Fibroblast of mammary gland (primary cell): ENCODE data around the gene VIL1.

ENCODE experiments used
- DNase-seq: peaks from one replicate; pipeline ENCODE4 v3.0.0-alpha.2; 2010; ENCODE audit warnings: low read depth
- H3K4me3 ChIP-seq: 2 replicates; pipeline ENCODE4 v1.5.1; 2011; ENCODE audit warnings: low read depth, mild to moderate bottlenecking, low read length, moderate library complexity; ENCODE audit not compliant: control insufficient read depth
- TF ChIP-seq, protein P1 (sequence below): conservative IDR thresholded peaks from 2 replicates; pipeline ENCODE4 v1.5.1; 2011; ENCODE audit warnings: low read depth, low read length, inconsistent platforms; ENCODE audit not compliant: control insufficient read depth, insufficient read depth

The VIL1 gene

DNA sequence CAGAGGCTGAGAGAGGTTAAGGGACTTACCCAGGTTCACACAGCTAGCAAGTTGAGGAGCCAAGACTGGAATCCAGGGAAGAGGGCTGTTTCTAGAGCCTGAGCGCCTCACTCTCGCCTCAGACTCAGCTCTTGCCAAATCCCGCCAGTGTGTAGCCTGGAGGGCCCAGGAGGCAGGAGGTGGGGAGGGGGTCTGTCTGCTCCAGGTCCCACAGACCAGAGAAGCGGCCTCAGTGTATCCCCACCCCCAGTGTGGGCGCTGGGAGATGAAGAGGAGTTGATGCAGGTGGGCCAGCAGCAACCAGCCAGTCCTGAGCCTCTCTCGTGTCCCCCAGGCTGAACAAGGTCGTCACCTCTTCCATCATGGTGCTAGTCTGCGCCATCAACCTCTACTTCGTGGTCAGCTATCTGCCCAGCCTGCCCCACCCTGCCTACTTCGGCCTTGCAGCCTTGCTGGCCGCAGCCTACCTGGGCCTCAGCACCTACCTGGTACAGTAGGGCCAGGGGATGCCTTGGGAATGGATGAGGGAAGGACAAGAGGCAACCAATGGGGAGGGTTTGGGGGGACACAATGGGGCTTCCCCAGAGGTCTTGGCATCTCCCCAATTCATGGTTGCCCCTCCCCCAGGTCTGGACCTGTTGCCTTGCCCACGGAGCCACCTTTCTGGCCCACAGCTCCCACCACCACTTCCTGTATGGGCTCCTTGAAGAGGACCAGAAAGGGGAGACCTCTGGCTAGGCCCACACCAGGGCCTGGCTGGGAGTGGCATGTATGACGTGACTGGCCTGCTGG, 24.4 kb upstream of the VIL1 start:
- DNase-seq: no peak
- H3K4me3 ChIP-seq: no peak overlapping the region
- TF ChIP-seq, protein P1, sequence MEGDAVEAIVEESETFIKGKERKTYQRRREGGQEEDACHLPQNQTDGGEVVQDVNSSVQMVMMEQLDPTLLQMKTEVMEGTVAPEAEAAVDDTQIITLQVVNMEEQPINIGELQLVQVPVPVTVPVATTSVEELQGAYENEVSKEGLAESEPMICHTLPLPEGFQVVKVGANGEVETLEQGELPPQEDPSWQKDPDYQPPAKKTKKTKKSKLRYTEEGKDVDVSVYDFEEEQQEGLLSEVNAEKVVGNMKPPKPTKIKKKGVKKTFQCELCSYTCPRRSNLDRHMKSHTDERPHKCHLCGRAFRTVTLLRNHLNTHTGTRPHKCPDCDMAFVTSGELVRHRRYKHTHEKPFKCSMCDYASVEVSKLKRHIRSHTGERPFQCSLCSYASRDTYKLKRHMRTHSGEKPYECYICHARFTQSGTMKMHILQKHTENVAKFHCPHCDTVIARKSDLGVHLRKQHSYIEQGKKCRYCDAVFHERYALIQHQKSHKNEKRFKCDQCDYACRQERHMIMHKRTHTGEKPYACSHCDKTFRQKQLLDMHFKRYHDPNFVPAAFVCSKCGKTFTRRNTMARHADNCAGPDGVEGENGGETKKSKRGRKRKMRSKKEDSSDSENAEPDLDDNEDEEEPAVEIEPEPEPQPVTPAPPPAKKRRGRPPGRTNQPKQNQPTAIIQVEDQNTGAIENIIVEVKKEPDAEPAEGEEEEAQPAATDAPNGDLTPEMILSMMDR: no peak

DNA sequence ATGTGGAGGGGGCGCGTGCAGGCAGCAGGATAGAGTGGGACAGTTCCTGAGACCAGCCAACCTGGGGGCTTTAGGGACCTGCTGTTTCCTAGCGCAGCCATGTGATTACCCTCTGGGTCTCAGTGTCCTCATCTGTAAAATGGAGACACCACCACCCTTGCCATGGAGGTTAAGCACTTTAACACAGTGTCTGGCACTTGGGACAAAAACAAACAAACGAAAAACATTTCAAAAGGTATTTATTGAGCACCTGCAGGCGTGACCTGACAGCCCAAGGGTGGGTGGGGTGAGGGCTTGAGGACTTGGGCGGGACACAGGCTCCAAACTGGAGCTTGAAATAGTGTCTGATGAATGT, 23.9 kb upstream of the VIL1 start:
- no peak for DNase-seq
- TF ChIP-seq, protein P1: no peak
- H3K4me3 ChIP-seq: no peak overlapping the region

DNA sequence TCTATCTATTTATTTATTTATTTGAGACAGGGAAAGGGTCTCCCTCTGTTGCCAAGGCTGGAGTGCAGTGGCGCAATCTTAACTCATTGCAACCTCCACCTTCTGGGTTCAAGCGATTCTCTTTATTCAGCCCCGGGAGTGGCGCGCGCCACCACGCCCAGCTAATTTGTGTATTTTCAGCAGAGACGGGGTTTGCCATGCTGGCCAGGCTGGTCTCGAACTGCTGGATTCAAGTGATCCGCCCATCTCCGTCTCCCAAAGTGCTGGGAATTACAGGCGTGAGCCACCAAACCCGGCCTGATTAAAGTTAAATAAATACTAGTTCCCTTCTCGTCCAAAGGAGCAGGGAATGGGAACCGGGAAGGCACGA, 23.5 kb upstream of the VIL1 start:
- TF ChIP-seq, protein P1: no peak
- peak overlapping the region; percentile 79 for H3K4me3 ChIP-seq
- DNase-seq: no peak

DNA sequence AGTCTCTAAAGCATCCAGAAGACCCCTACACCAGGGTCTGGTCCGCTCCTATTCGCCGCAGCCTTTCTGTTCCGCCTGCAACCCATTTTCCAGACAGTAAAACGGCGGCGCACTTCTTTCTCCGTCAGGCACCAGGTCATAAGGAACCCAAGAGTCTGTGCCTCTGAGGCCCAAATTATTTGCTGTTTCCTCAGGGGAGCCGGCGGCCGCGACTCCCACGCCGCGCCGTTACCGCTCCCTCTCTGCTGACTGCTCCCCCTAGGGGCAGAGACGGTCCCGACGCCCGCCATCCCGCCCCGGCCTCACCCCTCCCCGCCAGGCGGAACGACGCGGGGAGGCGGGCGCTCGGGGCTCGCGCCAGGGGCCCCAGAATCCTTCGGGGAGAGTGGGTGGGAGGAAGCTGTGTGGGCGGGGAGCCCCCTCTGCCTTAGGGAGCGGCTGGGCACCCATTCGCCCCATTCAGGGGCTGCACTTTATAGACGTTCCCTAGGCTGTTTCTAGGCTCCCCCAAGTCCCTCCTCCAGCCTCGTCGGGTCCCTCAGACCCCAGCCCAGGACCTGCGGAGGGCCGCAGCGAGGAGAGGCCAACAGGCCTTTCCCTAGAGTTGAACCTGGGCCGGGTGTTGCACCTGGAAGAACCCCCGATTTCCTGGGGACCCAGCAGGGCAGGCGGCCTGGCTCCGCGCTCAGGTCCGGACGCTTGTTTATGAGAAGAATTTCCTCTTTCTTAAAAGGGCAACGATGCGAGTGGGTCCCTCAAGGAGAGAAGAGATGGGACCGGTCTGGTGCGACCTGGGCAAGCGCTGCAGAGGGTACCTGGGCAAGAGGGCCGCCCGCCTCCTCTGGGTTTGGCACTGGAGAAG, 22.9 kb upstream of the VIL1 start:
- peak overlapping the region; percentile 79 for H3K4me3 ChIP-seq
- TF ChIP-seq, protein P1: peak; percentile 47
- peak; percentile 95 for DNase-seq

DNA sequence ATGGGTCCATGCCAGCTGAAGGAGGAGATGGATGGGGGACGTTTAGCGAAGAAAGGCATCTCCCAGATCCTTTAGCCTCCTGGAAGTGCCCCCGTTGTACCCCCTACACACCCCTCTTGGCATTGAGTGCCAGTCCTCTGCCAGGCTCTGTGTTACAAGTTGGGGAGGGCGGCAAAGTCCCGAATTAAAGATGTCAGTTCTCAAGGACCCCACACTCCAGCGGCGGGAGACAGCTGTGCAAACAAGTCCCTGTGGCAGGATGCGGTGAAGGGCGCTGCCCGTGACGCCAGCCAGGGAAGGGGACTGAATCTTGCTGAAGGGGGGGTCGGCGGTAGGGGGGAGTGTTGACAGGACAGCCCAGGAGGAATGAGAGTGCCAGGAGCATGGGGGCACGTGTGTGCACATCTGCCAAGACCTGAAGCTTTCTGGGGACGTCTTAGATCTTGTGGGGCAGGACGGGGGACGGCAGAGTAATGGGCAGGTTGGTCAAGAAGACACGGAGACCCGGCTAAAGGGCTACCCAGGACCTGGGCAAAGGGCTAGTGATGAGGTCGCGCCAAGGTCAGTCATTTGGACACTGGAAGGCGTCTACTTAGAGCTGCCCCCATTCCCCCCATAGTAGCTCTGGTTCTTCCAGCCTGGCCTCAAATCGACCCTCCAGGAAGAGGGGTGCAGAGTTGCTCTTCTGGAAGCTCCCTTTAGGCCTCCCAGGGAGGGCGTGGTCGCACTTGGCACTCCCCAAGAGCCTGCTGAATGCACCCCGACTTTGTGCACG, 22.0 kb upstream of the VIL1 start:
- TF ChIP-seq, protein P1: no peak
- peak overlapping the region; percentile 79 for H3K4me3 ChIP-seq
- DNase-seq: peak; percentile 67

DNA sequence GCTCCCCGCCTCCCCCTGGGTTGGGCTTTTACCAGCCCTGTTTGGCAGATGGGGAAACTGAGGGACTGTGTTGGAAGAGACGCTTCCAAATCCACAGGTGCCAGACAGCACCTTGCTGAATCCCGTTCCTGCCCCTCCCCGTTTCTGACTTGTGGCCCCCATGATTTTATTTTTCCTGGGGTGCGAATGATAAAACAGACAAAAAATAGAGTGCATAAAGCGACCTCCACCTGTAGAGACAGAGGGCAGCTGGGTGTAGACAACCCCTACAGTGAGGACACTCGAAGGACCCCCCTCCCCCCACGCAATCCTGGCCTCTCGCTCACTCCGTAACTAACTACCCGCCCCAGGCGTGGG, 21.5 kb upstream of the VIL1 start:
- TF ChIP-seq, protein P1: no peak
- DNase-seq: no peak
- H3K4me3 ChIP-seq: peak overlapping the region; percentile 79
